GM23338 (cell line): ENCODE results near the gene PCOLCE2. TPM values are rescaled to one million over a fixed set of nuclear protein-coding genes. Genes with fewer than 3 reads are reported as not detected.

Source experiments
- ATAC-seq: fragments of 200-7000 bp; cut with Tn5 transposase; 3 replicates; pipeline ENCODE4 v1.9.1; 2020
- DNase-seq: peaks from one replicate; pipeline ENCODE4 v3.0.0-alpha.2; 2015; ENCODE audit warnings: low spot score
- H2AFZ ChIP-seq: fragments of 200-600 bp; sonication (generic); 2 replicates; pipeline ENCODE4 v1.8.0; 2016; ENCODE audit warnings: antibody characterized with exemption, mild to moderate bottlenecking, moderate library complexity
- H3F3A ChIP-seq: fragments of 200-600 bp; sonication (generic); replicated peaks from 2 replicates; pipeline ENCODE4 v1.8.0; 2017; ENCODE audit warnings: antibody characterized with exemption, mixed run types, low read depth
- H3K27ac ChIP-seq: fragments of 200-600 bp; sonication (generic); 2 replicates; pipeline ENCODE4 v1.6.1; 2016; ENCODE audit warnings: low read depth
- H3K27me3 ChIP-seq: fragments of 200-600 bp; sonication (generic); 2 replicates; pipeline ENCODE4 v1.8.0; 2016; ENCODE audit warnings: mild to moderate bottlenecking, mixed run types, moderate library complexity; ENCODE audit not compliant: insufficient read depth
- H3K36me3 ChIP-seq: fragments of 200-600 bp; sonication (generic); 2 replicates; pipeline ENCODE4 v1.8.0; 2016; ENCODE audit warnings: mild to moderate bottlenecking; ENCODE audit not compliant: insufficient read depth
- H3K4me1 ChIP-seq: fragments of 200-600 bp; sonication (generic); 2 replicates; pipeline ENCODE4 v1.8.0; 2016; ENCODE audit warnings: mild to moderate bottlenecking, moderate library complexity; ENCODE audit not compliant: insufficient read depth
- H3K4me2 ChIP-seq: fragments of 200-600 bp; sonication (generic); 2 replicates; pipeline ENCODE4 v1.7.1; 2017; ENCODE audit warnings: mixed run types
- H3K4me3 ChIP-seq: fragments of 200-600 bp; sonication (generic); 2 replicates; pipeline ENCODE4 v1.6.1; 2016; ENCODE audit warnings: mixed run types
- H3K79me2 ChIP-seq: fragments of 200-600 bp; sonication (generic); replicated peaks from 2 replicates; pipeline ENCODE4 v1.8.0; 2017; ENCODE audit warnings: mild to moderate bottlenecking; ENCODE audit not compliant: insufficient read depth
- H3K9me2 ChIP-seq: fragments of 200-600 bp; sonication (generic); 2 replicates; pipeline ENCODE4 v1.8.0; 2017; ENCODE audit not compliant: insufficient read depth
- H4K20me1 ChIP-seq: fragments of 200-600 bp; sonication (generic); replicated peaks from 2 replicates; pipeline ENCODE4 v1.8.0; 2017; ENCODE audit warnings: mild to moderate bottlenecking; ENCODE audit not compliant: insufficient read depth
- H3K27ac Mint-ChIP-seq: 2 replicates; pipeline ENCODE4 v1.8.0; 2020; ENCODE audit warnings: inconsistent platforms, mild to moderate bottlenecking, moderate library complexity, mixed read lengths
- H3K27me3 Mint-ChIP-seq: 3 replicates; pipeline ENCODE4 v1.8.0; 2022; ENCODE audit warnings: low read depth, mild to moderate bottlenecking, moderate library complexity, mixed read lengths, inconsistent platforms; ENCODE audit not compliant: insufficient read depth, poor library complexity
- H3K36me3 Mint-ChIP-seq: 3 replicates; pipeline ENCODE4 v1.8.0; 2021; ENCODE audit warnings: low read depth, mild to moderate bottlenecking, inconsistent platforms, moderate library complexity, mixed read lengths
- H3K4me1 Mint-ChIP-seq: 3 replicates; pipeline ENCODE4 v1.8.0; 2020; ENCODE audit warnings: mild to moderate bottlenecking, inconsistent platforms, mixed read lengths
- H3K4me3 Mint-ChIP-seq: 3 replicates; pipeline ENCODE4 v1.8.0; 2021; ENCODE audit warnings: moderate library complexity, mild to moderate bottlenecking, inconsistent platforms, mixed read lengths
- H3K9me3 Mint-ChIP-seq: 3 replicates; pipeline ENCODE4 v1.8.0; 2020; ENCODE audit warnings: moderate library complexity, mild to moderate bottlenecking, inconsistent platforms, mixed read lengths
- CREB1 ChIP-seq: fragments of 250-450 bp; sonication (Bioruptor Pico); IDR thresholded peaks from 2 replicates; pipeline ENCODE4 v1.5.0; 2020; ENCODE audit warnings: low read depth, mild to moderate bottlenecking, moderate library complexity
- CTCF ChIP-seq, 2 experiments: fragments of 200-600 bp in 1 of 2; sonication (generic) in 1 of 2; conservative IDR thresholded peaks; 2 replicates each; pipeline versions ENCODE4 v1.5.1 to v1.6.1; 2016 to 2017; ENCODE audit warnings: antibody characterized with exemption in 2 of 2, low read depth in 2 of 2, mild to moderate bottlenecking in 2 of 2, moderate library complexity in 1 of 2
- ETS1 ChIP-seq: IDR thresholded peaks from 2 replicates; pipeline ENCODE4 v1.6.1; 2016; ENCODE audit warnings: antibody characterized with exemption
- EZH2 ChIP-seq: fragments of 200-600 bp; sonication (generic); IDR thresholded peaks from one replicate; pipeline ENCODE4 v1.8.0; 2017; ENCODE audit warnings: antibody characterized with exemption, mild to moderate bottlenecking, low read depth; ENCODE audit not compliant: unreplicated experiment
- EZH2phosphoT487 ChIP-seq: fragments of 200-600 bp; sonication (generic); IDR thresholded peaks from one replicate; pipeline ENCODE4 v1.8.1; 2018; ENCODE audit warnings: antibody characterized with exemption; ENCODE audit not compliant: unreplicated experiment
- JUNB ChIP-seq: IDR thresholded peaks from one replicate; pipeline ENCODE4 v1.6.1; 2016; ENCODE audit warnings: antibody characterized with exemption; ENCODE audit not compliant: unreplicated experiment
- NANOG ChIP-seq: IDR thresholded peaks from 2 replicates; pipeline ENCODE4 v1.6.1; 2016; ENCODE audit warnings: antibody characterized with exemption, borderline replicate concordance
- POLR2AphosphoS5 ChIP-seq: IDR thresholded peaks from 2 replicates; pipeline ENCODE4 v1.6.1; 2016; ENCODE audit warnings: antibody characterized with exemption, low read depth
- REST ChIP-seq: IDR thresholded peaks from one replicate; pipeline ENCODE4 v1.6.1; 2018; ENCODE audit warnings: antibody characterized with exemption; ENCODE audit not compliant: unreplicated experiment
- STAT1 ChIP-seq: IDR thresholded peaks from one replicate; pipeline ENCODE4 v1.6.1; 2016; ENCODE audit warnings: antibody characterized with exemption; ENCODE audit not compliant: unreplicated experiment
- ZNF114 ChIP-seq: fragments of 250-450 bp; sonication (Bioruptor Pico); IDR thresholded peaks from 2 replicates; pipeline ENCODE4 v1.5.0; 2020; ENCODE audit warnings: mild to moderate bottlenecking, moderate library complexity
- ZNF331 ChIP-seq: fragments of 250-450 bp; sonication (Bioruptor Pico); IDR thresholded peaks from 2 replicates; pipeline ENCODE4 v1.5.0; 2020; ENCODE audit warnings: low read depth, mild to moderate bottlenecking, moderate library complexity
- ZNF462 ChIP-seq: fragments of 250-450 bp; sonication (Bioruptor Pico); IDR thresholded peaks from 2 replicates; pipeline ENCODE4 v1.5.0; 2020; ENCODE audit warnings: mild to moderate bottlenecking, moderate library complexity
- polyA plus RNA-seq: library from polyadenylated mRNA; unstranded; fragments of >200 nt; fragmentation: Nextera tagmentation; extraction: Ambion mirVana; gene quantifications from 2 replicates; pipeline ENCODE4 v1.2.1, GENCODE V29; 2016
- total RNA-seq: library from RNA; depleted of rRNA; stranded (reverse); fragments of >200 nt; shearing (Covaris generic); gene quantifications from 2 replicates; pipeline ENCODE4 v1.2.3, GENCODE V29; 2014

Gene PCOLCE2
- total and polyA plus RNA-seq, 2 experiments from 2014 or later, result 17.7 to 22.6 TPM

- Histone ChIP-seq H3F3A (no peaks in the 10 kb centered on the region), H3K4me3 (no peak overlapping the region), H2AFZ (no peak overlapping the region), H3K27me3 (no peaks in the 10 kb centered on the region), H3K9me2 (no peaks in the 10 kb centered on the region), H3K4me1 (peaks cover 4% of the 10 kb centered on the region; the same call in 1 of the 2 replicates), H3K79me2 (no peaks in the 10 kb centered on the region), H3K27ac (no peak overlapping the region), H3K36me3 (no peaks in the 10 kb centered on the region), H3K4me2 (no peak overlapping the region), H4K20me1 (no peaks in the 10 kb centered on the region)
- H3K36me3 Mint-ChIP-seq, result no peaks in the 10 kb centered on the region
- H3K27ac Mint-ChIP-seq, result no peak overlapping the region
- ATAC-seq (no peak), DNase-seq (no peak)
- no peaks in the 10 kb centered on the region for H3K27me3 Mint-ChIP-seq
- TF ChIP-seq JUNB, result no peak
- TF ChIP-seq NANOG, result no peak
- TF ChIP-seq EZH2phosphoT487, result no peak
- no peak for TF ChIP-seq ZNF331
- no peak for TF ChIP-seq ETS1
- no peak for TF ChIP-seq REST
- no peak for TF ChIP-seq POLR2AphosphoS5
- TF ChIP-seq STAT1, result no peak
- no peak for TF ChIP-seq ZNF462
- no peak for TF ChIP-seq CREB1 (CRISPR knock-in tag)
- TF ChIP-seq EZH2, result no peak
- TF ChIP-seq CTCF (conservative IDR thresholded peaks at IDR 0.05; ENCODE audit: low read depth in 2 of 2), result no peak
- TF ChIP-seq ZNF114 (CRISPR knock-in tag), result no peak
- H3K4me3 Mint-ChIP-seq, result no peak overlapping the region
- no peaks in the 10 kb centered on the region for H3K9me3 Mint-ChIP-seq
- peaks cover 6% of the 10 kb centered on the region; the same call in 2 of the 3 replicates for H3K4me1 Mint-ChIP-seq
Measured at GRCh38 chr3:142929890-142930289, 41.0 kb upstream of the PCOLCE2 start.
